ENCODE data around the gene PNRC2. TPM values are rescaled to one million over a fixed set of nuclear protein-coding genes. Genes with fewer than 3 reads are reported as not detected.

PNRC2 gene, protein sequence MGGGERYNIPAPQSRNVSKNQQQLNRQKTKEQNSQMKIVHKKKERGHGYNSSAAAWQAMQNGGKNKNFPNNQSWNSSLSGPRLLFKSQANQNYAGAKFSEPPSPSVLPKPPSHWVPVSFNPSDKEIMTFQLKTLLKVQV
- total RNA-seq: 100 to 1,000 TPM in 1 of 8 experiments, 10 to 100 TPM in 7; 71.0 to 157 (median 83.7) TPM

DNA sequence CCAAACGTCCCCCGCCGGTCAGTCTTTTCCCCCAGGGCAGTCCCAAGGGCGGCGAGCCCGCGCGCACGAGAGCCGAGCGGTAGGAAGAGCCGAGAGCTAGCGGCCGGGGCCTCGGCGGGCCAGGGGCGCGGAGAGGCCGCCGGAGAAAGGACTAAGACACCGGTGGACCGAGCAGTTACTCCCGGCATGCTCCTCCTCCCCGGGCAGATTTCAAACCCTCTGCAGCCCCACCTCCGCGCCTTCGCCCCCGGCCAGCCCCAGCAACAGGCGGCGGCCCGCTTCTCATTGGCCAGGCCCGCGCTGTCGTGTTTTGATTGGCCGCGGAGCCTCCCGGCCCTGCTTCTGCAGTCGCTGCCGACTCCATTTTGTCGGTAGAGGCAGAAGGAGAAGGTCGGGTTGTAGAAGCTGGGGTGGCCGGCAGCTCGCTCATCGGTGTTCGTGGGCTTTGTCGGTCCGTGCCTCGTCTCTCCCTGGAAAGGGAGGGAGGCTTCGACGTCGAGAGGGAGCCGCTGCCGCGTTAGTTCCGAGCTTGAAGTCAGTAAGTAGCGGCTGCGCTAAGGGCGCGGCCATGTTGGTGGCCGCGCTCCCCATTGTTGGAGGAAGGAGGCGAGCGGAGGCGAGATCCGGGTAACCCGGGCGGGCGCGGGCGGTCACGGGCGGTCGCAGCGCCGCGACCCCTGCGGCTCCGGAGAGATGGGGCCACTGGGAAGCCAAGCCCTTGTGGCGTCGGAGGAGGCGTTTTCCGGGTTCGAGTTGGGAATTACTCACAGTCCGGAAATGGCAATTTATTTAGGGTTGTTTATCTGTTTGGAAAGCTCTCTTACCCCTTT lies at the start of gene PNRC2:
TSS of gene PNRC2 (plus strand) at position 368 of the 830 bp plus-strand sequence. CDS start 1,630 bp downstream, outside the sequence.
- in situ Hi-C loops (cut with MboI; ENCODE audit: low pct_unique_long_range_greater_than_20kb in 2 of 9, low sequenced_read_pairs in 9 of 9, unreplicated experiment in 9 of 9): no loop called here
- Histone ChIP-seq H3K4me1 (replicated peaks in 1 of 2) (peaks cover 6 to 8% of the 10 kb centered on the region in 2 donors), H3K27ac (peak within 1 kb of the TSS; percentile 98 to 99), H3K4me3 (peak within 1 kb of the TSS; percentile 70 to 85 (median 78))
- 0 to 2% (median 0%) methylated on average over 1 to 35 of the region's 84 CpGs; no CpG with 5 or more reads in 4 of the 10 experiments for WGBS, 10 experiments
- peak; percentile 86 to 96 (median 94) for ATAC-seq (replicated peaks in 6 of 8)

DNA sequence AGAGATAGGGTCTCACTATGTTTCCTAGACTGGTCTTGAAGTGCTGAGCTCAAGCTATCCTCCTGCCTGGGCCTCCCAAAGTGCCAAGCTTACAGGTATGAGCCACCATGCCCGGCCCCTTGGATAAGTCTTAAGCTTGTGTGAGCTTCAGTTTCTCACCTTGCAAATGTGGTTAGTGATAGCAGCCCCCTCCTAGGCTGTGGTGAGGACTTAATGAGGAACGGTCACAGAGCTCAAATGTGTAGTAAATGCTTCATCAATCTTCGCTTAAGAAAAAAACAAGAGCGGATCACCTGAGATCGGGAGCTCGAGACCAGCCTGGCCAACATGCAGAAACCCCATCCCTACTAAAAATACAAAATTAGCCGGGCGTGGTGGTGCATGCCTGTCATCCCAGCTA lies 49.5 kb upstream of the PNRC2 start:
- Histone ChIP-seq H3K4me3 (no peak overlapping the region), H3K4me1 (replicated peaks in 1 of 2) (no peaks in the 10 kb centered on the region), H3K27ac (no peak overlapping the region)
- ATAC-seq (replicated peaks in 6 of 8): no peak
- in situ Hi-C loops (cut with MboI; ENCODE audit: low pct_unique_long_range_greater_than_20kb in 2 of 9, low sequenced_read_pairs in 9 of 9, unreplicated experiment in 9 of 9): no loop called here
- WGBS, 10 experiments: 60 to 93% (median 84%) methylated on average over 2 to 8 of the region's 8 CpGs

DNA sequence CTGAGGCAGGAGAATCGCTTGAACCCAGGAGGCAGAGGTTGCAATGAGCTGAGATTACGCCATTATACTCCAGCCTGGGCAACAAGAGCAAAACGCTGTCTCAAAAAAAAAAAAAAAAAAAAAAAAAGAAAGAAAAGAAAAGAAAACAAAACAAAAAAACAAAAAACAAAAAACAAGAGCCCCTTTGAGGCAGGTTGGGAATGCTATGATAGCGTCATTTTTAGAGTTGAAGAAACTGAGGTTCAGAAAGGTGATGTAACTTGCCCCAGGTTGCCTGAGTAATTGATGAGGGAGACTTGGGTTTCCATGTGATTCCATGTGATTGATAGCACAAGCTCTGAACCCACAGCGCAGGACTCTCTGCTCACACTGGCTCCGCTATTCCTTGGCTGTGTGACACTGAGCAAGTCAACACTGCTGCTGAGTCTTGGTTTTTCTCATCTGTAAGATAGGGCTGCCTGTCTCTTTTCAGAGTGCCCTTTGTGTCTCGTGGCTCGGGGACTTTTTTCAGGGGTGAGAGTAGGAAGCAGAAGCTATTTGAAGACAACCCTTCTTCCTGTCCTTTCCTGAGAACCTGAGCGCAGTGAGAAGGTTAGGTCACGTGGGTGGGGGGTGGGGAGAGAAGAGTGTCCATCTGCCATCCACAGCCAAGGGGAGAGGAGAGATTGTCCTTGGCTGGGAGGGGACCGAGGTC lies 48.9 kb upstream of the PNRC2 start:
- no peak for ATAC-seq (replicated peaks in 6 of 8)
- Histone ChIP-seq H3K4me3 (no peak overlapping the region), H3K4me1 (replicated peaks in 1 of 2) (no peaks in the 10 kb centered on the region), H3K27ac (no peak overlapping the region)
- WGBS, 10 experiments: 51 to 93% (median 85%) methylated on average over 4 to 10 of the region's 11 CpGs
- in situ Hi-C loops (cut with MboI; ENCODE audit: low pct_unique_long_range_greater_than_20kb in 2 of 9, low sequenced_read_pairs in 9 of 9, unreplicated experiment in 9 of 9): no loop called here

DNA sequence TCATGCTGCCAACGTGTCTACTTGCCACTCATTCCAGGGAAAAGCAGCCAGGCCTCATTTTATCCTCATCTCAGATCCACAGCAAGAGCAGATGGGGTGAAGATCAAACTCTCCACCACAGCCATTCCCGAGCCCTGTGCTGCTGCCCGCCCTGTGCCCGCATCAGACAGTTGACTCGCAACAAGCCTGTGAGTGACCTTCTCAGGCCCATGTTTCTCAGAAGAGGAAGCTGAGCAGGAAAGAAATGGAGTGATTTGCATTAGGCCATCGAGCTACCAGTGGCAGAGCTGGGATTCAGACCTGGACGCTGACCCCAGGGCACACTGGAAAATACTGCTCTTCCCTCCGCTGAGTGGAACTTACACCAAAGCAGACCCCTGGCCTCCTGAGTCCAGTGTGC lies 47.7 kb upstream of the PNRC2 start:
- 27 to 88% (median 71%) methylated on average over 1 to 5 of the region's 8 CpGs; no CpG with 5 or more reads in 5 of the 10 experiments for WGBS, 10 experiments
- in situ Hi-C loops (cut with MboI; ENCODE audit: low pct_unique_long_range_greater_than_20kb in 2 of 9, low sequenced_read_pairs in 9 of 9, unreplicated experiment in 9 of 9): no loop called here
- no peak for ATAC-seq (replicated peaks in 6 of 8)
- Histone ChIP-seq H3K27ac (no peak overlapping the region), H3K4me3 (no peak overlapping the region), H3K4me1 (replicated peaks in 1 of 2) (no peaks in the 10 kb centered on the region)

DNA sequence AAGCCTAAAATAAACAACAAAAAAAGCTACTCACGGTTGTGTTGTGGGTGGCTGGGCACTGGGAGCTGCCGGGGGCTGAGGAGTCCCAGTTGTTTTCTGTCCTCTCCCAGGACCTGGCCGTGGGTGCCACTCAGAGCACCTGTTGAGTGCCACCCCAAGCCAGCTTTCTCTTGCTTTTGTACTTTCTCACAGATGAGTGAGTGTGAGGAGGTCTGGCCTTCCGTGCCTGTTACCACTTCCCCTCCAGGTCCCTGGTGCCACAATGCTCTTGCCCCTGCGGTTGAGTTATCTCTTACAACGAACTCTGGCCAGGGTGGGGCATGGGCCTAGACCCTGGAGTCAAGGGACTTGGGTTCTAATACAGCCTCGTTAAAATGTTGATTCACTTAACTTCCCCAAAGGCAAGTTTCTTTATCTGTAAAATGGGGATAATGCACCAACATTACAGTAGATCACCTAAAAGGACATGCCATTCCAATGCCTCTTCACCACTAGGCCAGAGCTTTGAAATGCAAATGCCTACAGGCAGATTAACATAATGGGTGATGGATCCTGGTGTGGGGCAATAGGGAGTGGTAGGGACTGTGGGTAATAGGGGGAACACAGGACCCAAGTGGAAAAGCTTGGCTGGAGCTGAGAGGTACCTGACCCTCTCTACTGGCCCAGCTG lies 46.3 kb upstream of the PNRC2 start, which contains the start of gene CNR2:
TSS of gene CNR2 (minus strand) at position 151 of the 669 bp plus-strand sequence. CDS start 37,745 bp downstream, outside the sequence.
- Histone ChIP-seq H3K4me3 (no peak within 1 kb of the TSS), H3K27ac (no peak within 1 kb of the TSS), H3K4me1 (replicated peaks in 1 of 2) (no peaks in the 10 kb centered on the region)
- 45 to 100% (median 74%) methylated on average over 1 to 7 of the region's 7 CpGs; no CpG with 5 or more reads in 2 of the 10 experiments for WGBS, 10 experiments
- ATAC-seq (replicated peaks in 6 of 8): no peak
- in situ Hi-C loops (cut with MboI; ENCODE audit: low pct_unique_long_range_greater_than_20kb in 2 of 9, low sequenced_read_pairs in 9 of 9, unreplicated experiment in 9 of 9): no loop called here

DNA sequence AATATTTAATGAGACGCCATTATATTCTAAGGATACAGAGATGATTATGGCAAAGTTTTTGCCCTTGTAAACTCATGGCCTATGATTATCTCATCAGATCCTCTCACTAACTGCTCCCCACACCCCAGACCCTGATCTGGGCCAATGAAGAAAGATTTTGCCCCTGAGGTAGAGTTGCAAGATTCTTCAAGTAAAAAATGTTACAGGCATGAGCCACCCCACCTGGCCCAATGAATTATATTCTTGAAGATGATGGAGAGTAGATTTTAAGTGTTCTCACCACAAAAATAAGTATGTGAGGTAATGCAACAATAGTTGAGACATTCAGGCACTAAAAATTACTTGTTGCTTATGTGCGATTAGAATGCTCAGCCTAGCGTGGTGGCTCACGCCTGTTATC lies 44.7 kb upstream of the PNRC2 start:
- no peak for ATAC-seq (replicated peaks in 6 of 8)
- Histone ChIP-seq H3K4me1 (replicated peaks in 1 of 2) (no peaks in the 10 kb centered on the region), H3K27ac (no peak overlapping the region), H3K4me3 (no peak overlapping the region)
- 82 to 100% (median 97%) methylated on average over 1 to 4 of the region's 4 CpGs; no CpG with 5 or more reads in 4 of the 10 experiments for WGBS, 10 experiments
- in situ Hi-C loops (cut with MboI; ENCODE audit: low pct_unique_long_range_greater_than_20kb in 2 of 9, low sequenced_read_pairs in 9 of 9, unreplicated experiment in 9 of 9): no loop called here

DNA sequence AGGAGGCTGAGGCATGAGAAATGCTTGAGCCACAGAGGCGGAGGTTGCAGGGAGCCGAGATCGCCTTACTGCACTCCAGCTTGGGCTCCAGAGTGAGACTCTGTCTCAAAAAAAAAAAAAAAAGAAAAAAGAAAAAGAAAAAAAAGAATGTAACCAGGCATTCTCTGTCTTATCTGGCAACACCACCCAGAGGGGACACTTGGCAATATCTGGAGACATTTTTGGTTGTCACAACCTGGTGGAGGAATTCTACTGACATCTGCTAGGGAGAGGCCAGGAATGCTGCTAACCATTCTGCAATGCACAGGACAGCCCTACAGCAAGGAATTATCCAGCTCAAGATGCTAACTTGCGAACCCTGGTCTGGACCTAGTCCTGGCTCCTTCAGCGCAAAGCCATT lies 44.2 kb upstream of the PNRC2 start:
- no peaks in the 10 kb centered on the region for H3K4me1 ChIP-seq (replicated peaks in 1 of 2)
- in situ Hi-C loops (cut with MboI; ENCODE audit: low pct_unique_long_range_greater_than_20kb in 2 of 9, low sequenced_read_pairs in 9 of 9, unreplicated experiment in 9 of 9): no loop called here
- no peak overlapping the region for H3K27ac ChIP-seq
- ATAC-seq (replicated peaks in 6 of 8): no peak
- no peak overlapping the region for H3K4me3 ChIP-seq
- WGBS, 10 experiments: 76 to 100% (median 94%) methylated on average over 1 to 5 of the region's 5 CpGs; no CpG with 5 or more reads in 2 of the 10 experiments

DNA sequence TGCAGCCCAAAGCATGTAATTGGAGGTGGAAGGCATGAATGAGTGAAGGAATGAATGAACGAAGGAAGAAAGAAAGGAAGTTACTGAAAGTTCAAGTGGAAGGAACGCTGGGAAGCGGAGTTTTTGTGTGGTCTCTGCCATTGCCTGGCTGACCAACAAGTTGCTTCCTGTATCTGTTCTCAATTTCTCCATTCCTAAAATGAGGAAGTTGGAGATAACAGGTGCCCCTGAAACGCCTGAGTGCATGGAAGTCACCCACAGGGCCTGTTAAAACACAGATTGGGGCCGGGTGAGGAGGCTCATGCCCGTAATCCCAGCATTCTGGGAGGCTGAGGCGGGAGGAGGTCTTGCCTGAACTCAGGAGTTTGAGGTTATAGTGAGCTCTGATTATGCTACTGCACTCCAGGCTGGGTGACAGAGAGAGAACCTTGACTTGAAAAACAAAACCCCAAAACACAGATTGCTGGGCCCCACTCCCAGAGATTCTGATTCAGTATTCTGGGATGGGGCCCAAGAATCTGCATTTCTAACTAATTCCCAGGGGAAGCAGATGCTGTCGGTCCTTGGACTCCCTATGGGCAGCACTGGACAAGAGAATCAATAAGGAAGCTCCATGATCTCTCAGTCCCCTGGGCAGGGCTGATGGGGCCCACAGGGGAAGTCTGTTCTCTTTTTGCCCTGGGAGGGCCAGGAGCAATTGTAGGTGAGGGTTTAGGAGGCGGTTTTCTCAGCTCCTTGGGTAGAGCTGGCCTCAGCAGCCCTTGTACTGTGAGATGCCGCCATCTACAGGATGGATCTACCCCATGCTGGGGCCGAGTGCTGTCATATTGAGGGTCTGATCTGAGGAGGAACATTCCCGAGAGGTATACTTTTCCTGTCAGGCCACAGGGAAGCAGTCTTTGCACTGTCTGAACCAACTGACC lies 43.2 kb upstream of the PNRC2 start:
- Histone ChIP-seq H3K4me3 (no peak overlapping the region), H3K4me1 (replicated peaks in 1 of 2) (no peaks in the 10 kb centered on the region), H3K27ac (no peak overlapping the region)
- WGBS, 10 experiments: 31 to 100% (median 57%) methylated on average over 1 to 10 of the region's 12 CpGs; no CpG with 5 or more reads in 1 of the 10 experiments
- peak; percentile 92 to 100 (median 98) for ATAC-seq (replicated peaks in 6 of 8)
- in situ Hi-C loops (cut with MboI; ENCODE audit: low pct_unique_long_range_greater_than_20kb in 2 of 9, low sequenced_read_pairs in 9 of 9, unreplicated experiment in 9 of 9): no loop called here

DNA sequence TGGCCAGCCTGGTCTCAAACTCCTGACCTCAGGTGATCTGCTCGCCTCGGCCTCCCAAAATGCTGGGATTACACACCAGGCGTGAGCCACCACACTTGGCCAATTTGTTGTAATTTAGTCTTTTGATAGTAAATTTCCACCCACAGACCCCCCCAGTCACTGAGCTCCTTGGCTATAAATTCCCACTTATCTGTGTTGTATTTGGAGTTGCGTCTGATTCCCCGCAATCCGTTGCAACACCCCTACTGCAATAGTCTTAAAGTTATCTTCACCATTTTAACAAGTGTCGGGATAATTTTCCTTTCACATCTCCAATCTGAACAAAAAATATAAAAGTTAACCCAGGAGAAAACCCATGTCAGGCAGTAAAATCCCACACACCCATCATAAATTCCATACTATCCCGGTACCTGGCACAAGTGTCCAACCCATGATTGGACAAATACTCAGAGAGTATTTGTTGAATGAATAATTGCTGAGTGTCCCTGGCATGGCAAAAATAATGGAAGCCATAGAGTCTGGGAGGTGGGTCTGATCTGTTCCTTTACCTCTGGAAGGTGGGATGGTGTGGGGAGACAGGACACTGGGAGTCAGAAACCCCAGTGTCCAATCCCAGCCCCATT lies 37.2 kb upstream of the PNRC2 start:
- in situ Hi-C loops (cut with MboI; ENCODE audit: low pct_unique_long_range_greater_than_20kb in 2 of 9, low sequenced_read_pairs in 9 of 9, unreplicated experiment in 9 of 9): no loop called here
- Histone ChIP-seq H3K27ac (no peak overlapping the region), H3K4me1 (replicated peaks in 1 of 2) (no peaks in the 10 kb centered on the region), H3K4me3 (no peak overlapping the region)
- WGBS, 10 experiments: 80 to 100% (median 90%) methylated on average over 1 to 8 of the region's 8 CpGs
- no peak for ATAC-seq (replicated peaks in 6 of 8)

DNA sequence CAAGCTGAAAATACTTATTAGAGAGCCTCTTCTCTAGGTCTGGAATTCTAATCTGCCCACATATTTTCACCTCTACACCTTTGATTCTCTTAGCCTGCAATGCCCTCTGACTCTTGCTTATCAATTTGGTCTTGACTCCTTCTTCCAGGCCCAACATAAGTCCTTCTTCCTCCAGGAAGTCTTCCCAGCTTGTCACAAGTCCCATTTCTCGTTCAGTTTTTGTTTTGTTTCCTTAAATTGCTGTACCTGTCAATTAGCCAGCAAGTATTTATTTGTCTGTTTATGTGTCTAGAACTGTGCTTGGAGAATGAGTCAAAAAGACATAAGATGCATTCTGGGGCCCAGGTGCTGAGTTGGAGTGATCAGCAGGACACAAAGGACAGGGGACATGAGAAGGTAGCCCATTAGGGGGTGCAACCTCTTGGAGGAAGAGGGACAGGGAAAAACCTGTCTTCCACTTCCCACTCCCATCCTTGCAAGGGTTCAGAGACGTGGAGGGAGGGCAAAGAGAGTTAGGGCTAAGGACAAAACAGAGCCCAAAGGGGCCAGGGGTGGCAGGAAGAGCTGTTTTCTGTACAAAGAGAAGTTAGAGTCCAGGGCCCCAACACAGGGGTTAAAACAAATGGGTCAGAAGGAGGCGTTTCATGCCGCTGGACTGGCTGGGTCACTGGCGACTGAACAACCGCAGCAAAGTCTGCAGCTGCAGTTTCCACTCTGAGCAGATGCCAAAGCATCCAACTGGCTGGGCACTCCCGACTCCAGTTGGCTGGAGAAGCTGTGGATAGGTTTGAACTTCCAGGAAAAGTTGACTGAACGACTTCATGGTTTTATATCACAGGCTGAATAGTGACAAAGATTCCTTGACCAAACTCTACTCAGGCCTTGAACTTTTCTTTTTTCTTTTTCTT lies 35.8 kb upstream of the PNRC2 start:
- no peak for ATAC-seq (replicated peaks in 6 of 8)
- in situ Hi-C loops (cut with MboI; ENCODE audit: low pct_unique_long_range_greater_than_20kb in 2 of 9, low sequenced_read_pairs in 9 of 9, unreplicated experiment in 9 of 9): no loop called here
- whole genome bisulfite sequencing, 10 experiments: 0 to 86% (median 57%) methylated on average over 1 to 8 of the region's 8 CpGs
- Histone ChIP-seq H3K27ac (no peak overlapping the region), H3K4me1 (replicated peaks in 1 of 2) (no peaks in the 10 kb centered on the region), H3K4me3 (no peak overlapping the region)

DNA sequence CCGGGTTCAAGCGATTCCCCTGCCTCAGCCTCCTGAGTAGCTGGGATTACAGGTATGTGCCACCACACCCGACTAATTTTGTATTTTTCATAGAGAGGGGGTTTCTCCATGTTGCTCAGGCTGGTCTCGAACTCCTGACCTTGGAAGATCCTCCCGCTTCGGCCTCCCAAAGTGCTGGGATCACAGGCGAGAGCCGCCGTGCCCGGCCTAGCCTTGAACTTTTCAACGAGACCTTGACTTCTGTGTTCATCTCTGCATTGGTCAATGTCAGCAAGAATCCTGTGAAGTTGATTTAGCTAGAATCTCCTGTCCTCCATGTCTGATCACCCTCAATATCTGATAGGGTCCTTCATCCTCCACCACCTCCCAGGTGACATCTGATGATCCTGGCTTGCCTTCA lies 35.0 kb upstream of the PNRC2 start:
- in situ Hi-C loops (cut with MboI; ENCODE audit: low pct_unique_long_range_greater_than_20kb in 2 of 9, low sequenced_read_pairs in 9 of 9, unreplicated experiment in 9 of 9): no loop called here
- no peak for ATAC-seq (replicated peaks in 6 of 8)
- Histone ChIP-seq H3K27ac (no peak overlapping the region), H3K4me3 (no peak overlapping the region), H3K4me1 (replicated peaks in 1 of 2) (no peaks in the 10 kb centered on the region)
- 64 to 100% (median 85%) methylated on average over 2 to 11 of the region's 11 CpGs; no CpG with 5 or more reads in 1 of the 10 experiments for WGBS, 10 experiments
